HG02571 (cell line): Measurements from ENCODE around the gene MINK1.
"Not testable (repeated sequence)": the region's sequence is repeated elsewhere in the genome, so short reads cannot be mapped to it uniquely, and the experiment has no call there.

Experiments
- ATAC-seq: cut with Tn5 transposase; IDR thresholded peaks from one replicate; pipeline ENCODE4 v1.9.1; 2021; ENCODE audit warnings: mild to moderate bottlenecking, moderate library complexity; ENCODE audit not compliant: unreplicated experiment

MINK1 gene

DNA sequence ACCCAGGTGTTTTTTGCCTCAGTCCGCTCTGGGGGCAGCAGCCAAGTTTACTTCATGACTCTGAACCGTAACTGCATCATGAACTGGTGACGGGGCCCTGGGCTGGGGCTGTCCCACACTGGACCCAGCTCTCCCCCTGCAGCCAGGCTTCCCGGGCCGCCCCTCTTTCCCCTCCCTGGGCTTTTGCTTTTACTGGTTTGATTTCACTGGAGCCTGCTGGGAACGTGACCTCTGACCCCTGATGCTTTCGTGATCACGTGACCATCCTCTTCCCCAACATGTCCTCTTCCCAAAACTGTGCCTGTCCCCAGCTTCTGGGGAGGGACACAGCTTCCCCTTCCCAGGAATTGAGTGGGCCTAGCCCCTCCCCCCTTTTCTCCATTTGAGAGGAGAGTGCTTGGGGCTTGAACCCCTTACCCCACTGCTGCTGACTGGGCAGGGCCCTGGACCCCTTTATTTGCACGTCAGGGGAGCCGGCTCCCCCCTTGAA, 64.1 kb downstream of the MINK1 start:
- ATAC-seq = no peak

- no peak for ATAC-seq
Observed at GRCh38 chr17:4897785-4898184, 64.6 kb downstream of the MINK1 start.

- ATAC-seq = no peak
Observed at GRCh38 chr17:4898351-4898750, 65.2 kb downstream of the MINK1 start.

DNA sequence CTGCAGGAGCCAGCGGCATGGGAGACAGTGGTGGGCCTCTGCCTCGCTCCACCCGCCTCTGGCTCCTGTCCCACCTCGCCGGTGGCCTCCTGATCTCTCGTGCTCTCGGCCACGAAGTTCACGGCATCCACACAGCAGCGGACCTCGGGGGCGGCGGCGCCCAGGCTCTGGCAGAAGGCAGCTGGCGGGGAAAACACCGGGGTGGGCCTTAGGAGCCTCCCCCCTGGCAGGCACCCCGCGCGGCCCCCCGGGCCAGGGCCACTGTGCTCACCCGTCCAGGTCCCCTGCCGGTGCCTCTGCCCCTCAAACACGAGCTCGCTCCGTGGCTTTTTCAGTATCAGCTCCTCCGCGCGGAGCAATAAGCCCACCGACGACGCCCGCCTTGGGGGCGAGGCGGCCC, 65.8 kb downstream of the MINK1 start:
- ATAC-seq = no peak

- ATAC-seq = no peak
Observed at GRCh38 chr17:4899341-4900230, 66.4 kb downstream of the MINK1 start, which contains the start of gene C17orf107. Gene C17orf107, plus strand, starts transcription at chr17:4899536. Its CDS starts 227 bp downstream, at chr17:4899763.

GRCh38 chr17:4900231-4901107, 67.3 kb downstream of the MINK1 start:
- ATAC-seq = no peak

- no peak for ATAC-seq
Observed at GRCh38 chr17:4901108-4901647, 68.0 kb downstream of the MINK1 start.

- ATAC-seq = no peak
Observed at GRCh38 chr17:4901648-4902344, 68.7 kb downstream of the MINK1 start.

- ATAC-seq = no peak
Observed at GRCh38 chr17:4902540-4902939, 69.4 kb downstream of the MINK1 start.

DNA sequence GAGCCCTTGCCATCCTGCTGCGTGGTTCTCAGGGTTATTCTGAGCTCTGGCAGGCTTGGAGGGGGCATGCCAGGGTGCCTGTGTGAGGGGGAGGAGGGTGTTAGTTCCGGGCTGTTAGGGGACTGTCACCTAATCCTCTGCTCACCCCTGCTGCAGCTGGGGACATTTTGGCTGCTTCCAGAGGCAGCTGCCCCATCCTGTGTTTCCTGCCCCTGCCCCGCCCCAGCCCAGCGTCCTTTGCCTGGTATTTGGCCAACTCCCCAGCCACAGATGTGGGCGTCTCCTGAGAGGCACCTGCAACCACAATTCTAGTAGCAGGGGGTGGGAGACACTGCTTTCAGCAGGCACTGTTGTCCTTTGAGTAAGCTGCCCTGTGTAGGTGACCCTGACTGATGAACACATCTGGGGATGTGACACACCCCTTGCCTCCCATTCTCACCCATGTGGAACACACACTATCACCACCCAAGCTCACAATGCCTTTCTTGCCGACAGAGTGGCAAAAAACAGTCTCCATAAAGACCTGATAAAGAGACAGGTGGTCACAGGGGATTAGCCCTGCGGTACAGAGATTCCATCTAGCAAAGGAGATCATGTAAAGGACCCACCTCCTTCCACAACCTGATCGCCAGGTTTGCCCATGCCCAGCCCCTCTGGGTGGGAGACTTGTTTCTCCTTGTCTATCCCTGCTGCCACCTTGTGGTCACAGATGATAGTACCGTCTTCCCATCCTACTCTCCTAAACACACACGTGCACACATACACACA, 70.1 kb downstream of the MINK1 start, which contains the start of gene CHRNE:
TSS of gene CHRNE (minus strand) at position 48 of the 768 bp plus-strand sequence. CDS start at position 13, 35 bp downstream.
- ATAC-seq = no peak

- not testable (repeated sequence) for ATAC-seq
Observed at GRCh38 chr17:4906642-4907041, 73.5 kb downstream of the MINK1 start.

GRCh38 chr17:4908301-4908700, 75.2 kb downstream of the MINK1 start:
- no peak for ATAC-seq

GRCh38 chr17:4908711-4909496, 75.8 kb downstream of the MINK1 start:
- ATAC-seq = no peak

- no peak for ATAC-seq
Observed at GRCh38 chr17:4913994-4914393, 80.9 kb downstream of the MINK1 start.

GRCh38 chr17:4914551-4914950, 81.4 kb downstream of the MINK1 start:
- ATAC-seq = not testable (repeated sequence)

- ATAC-seq = no peak
Observed at GRCh38 chr17:4919511-4920047, 86.4 kb downstream of the MINK1 start.

GRCh38 chr17:4920351-4921048, 87.4 kb downstream of the MINK1 start:
- ATAC-seq = no peak

GRCh38 chr17:4921320-4921719, 88.2 kb downstream of the MINK1 start:
- ATAC-seq = no peak
